Left colon (tissue), 2 donors: ENCODE data around the gene GRM7. TPM values are rescaled to one million over a fixed set of nuclear protein-coding genes. Genes with fewer than 3 reads are reported as not detected.

Source experiments
- ATAC-seq: fragments of 200-7000 bp; cut with Tn5 transposase; one replicate; pipeline ENCODE4 v1.9.1; 2020; ENCODE audit warnings: mild to moderate bottlenecking, moderate library complexity
- DNase-seq, 2 donors: peaks; one replicate each; pipeline ENCODE4 v3.0.0-alpha.2; 2020
- intact Hi-C, 2 donors: fragments of 100-400 bp; cut with DNase I in 1 of 2; cut with micrococcal nuclease in 1 of 2; formaldehyde crosslinking; loops; one replicate each; pipeline versions ENCODE4 v1.11.2 to v1.14.0; 2022; cut with DNase I, micrococcal nuclease
- total RNA-seq, 2 donors: library from RNA; stranded (reverse); fragmentation: NEBNext Ultra II Directional; extraction: Animal tissue kit (Norgen Biotek cat#: 25700); gene quantifications; one replicate each; pipeline ENCODE4 v1.2.1, GENCODE V29; 2021
- donor health status: DM: no; HTN: no; CAD: no.
- donor health status: DM: yes; HTN: yes; CAD: no.

The GRM7 gene
- total RNA-seq, 2 donors from 2014 or later = 0.12 to 0.59 TPM

GRCh38 chr3:7205962-7206361, 345.0 kb downstream of the GRM7 start:
- intact Hi-C loops = no loop called here
- no peak for ATAC-seq
- DNase-seq = no peak

- intact Hi-C loops = no loop called here
- ATAC-seq (no peak), DNase-seq (no peak)
These were observed 346.2 kb downstream of the GRM7 start for GRCh38 chr3:7207125-7207524.

- no peak for DNase-seq
- no peak for ATAC-seq
- intact Hi-C loops = no loop called here
These were observed 347.0 kb downstream of the GRM7 start for GRCh38 chr3:7207928-7208327.

- intact Hi-C loops = no loop called here
- DNase-seq (no peak), ATAC-seq (no peak)
These were observed 348.2 kb downstream of the GRM7 start for GRCh38 chr3:7209098-7209497.

GRCh38 chr3:7211740-7212139, 350.8 kb downstream of the GRM7 start:
- DNase-seq (no peak), ATAC-seq (no peak)
- intact Hi-C loops = no loop called here

GRCh38 chr3:7215706-7216105, 354.8 kb downstream of the GRM7 start:
- DNase-seq (no peak), ATAC-seq (no peak)
- intact Hi-C loops = no loop called here

GRCh38 chr3:7226393-7226792, 365.5 kb downstream of the GRM7 start:
- intact Hi-C loops = no loop called here
- DNase-seq (no peak), ATAC-seq (no peak)

- ATAC-seq = no peak
These were observed 377.8 kb downstream of the GRM7 start for GRCh38 chr3:7238565-7239295.

GRCh38 chr3:7241584-7242302, 380.8 kb downstream of the GRM7 start:
- intact Hi-C loops = no loop called here
- ATAC-seq (no peak), DNase-seq (no peak)

More at GRCh38 chr3:7238565-7239295, 377.8 kb downstream of the GRM7 start:
- intact Hi-C loops = no loop called here
- no peak for DNase-seq

- intact Hi-C loops = no loop called here
- no peak for ATAC-seq
These were observed 381.4 kb downstream of the GRM7 start for GRCh38 chr3:7242303-7242635.

GRCh38 chr3:7249493-7250076, 388.7 kb downstream of the GRM7 start:
- DNase-seq (no peak), ATAC-seq (no peak)
- intact Hi-C loops = no loop called here

More at GRCh38 chr3:7242303-7242635, 381.4 kb downstream of the GRM7 start:
- no peak for DNase-seq

- no peak for DNase-seq
- no peak for ATAC-seq
- intact Hi-C loops = no loop called here
These were observed 393.3 kb downstream of the GRM7 start for GRCh38 chr3:7254251-7254650.

- intact Hi-C loops = no loop called here
- ATAC-seq (no peak), DNase-seq (no peak)
These were observed 400.1 kb downstream of the GRM7 start for GRCh38 chr3:7260975-7261374.

- intact Hi-C loops = no loop called here
- no peak for DNase-seq
- ATAC-seq = no peak
These were observed 402.7 kb downstream of the GRM7 start for GRCh38 chr3:7263347-7264195.

- DNase-seq (no peak), ATAC-seq (no peak)
These were observed 403.2 kb downstream of the GRM7 start for GRCh38 chr3:7264196-7264526.

GRCh38 chr3:7265736-7266135, 404.8 kb downstream of the GRM7 start:
- no peak for ATAC-seq
- no peak for DNase-seq
- intact Hi-C loops = no loop called here

More at GRCh38 chr3:7264196-7264526, 403.2 kb downstream of the GRM7 start:
- intact Hi-C loops = no loop called here

GRCh38 chr3:7266551-7266950, 405.6 kb downstream of the GRM7 start:
- intact Hi-C loops = no loop called here
- ATAC-seq (no peak), DNase-seq (no peak)

GRCh38 chr3:7270731-7271130, 409.8 kb downstream of the GRM7 start:
- no peak for ATAC-seq
- intact Hi-C loops = no loop called here
- DNase-seq = no peak

GRCh38 chr3:7271631-7272030, 410.7 kb downstream of the GRM7 start:
- ATAC-seq = no peak
- intact Hi-C loops = no loop called here

GRCh38 chr3:7272203-7272602, 411.3 kb downstream of the GRM7 start:
- DNase-seq (no peak), ATAC-seq (no peak)
- intact Hi-C loops = no loop called here

More at GRCh38 chr3:7271631-7272030, 410.7 kb downstream of the GRM7 start:
- no peak for DNase-seq
